ENCODE measurements around the gene RNF130.
"Not testable (repeated sequence)": the region's sequence is repeated elsewhere in the genome, so short reads cannot be mapped to it uniquely, and the experiment has no call there.

The RNF130 gene

GRCh38 chr5:179994583-179995323 lies 76.8 kb downstream of the RNF130 start:
- in situ Hi-C loops (cut with MboI; ENCODE audit: low pct_unique_long_range_greater_than_20kb, low sequenced_read_pairs): no loop called here
- DNase-seq: no peak

- in situ Hi-C loops (cut with MboI; ENCODE audit: low pct_unique_long_range_greater_than_20kb, low sequenced_read_pairs); DNase-seq: not testable (repeated sequence)
These were observed 78.7 kb downstream of the RNF130 start for GRCh38 chr5:179992855-179993254.

- in situ Hi-C loops (cut with MboI; ENCODE audit: low pct_unique_long_range_greater_than_20kb, low sequenced_read_pairs): no loop called here
- DNase-seq: no peak
These were observed 80.5 kb downstream of the RNF130 start for GRCh38 chr5:179991106-179991505.

GRCh38 chr5:179990525-179990924 lies 81.0 kb downstream of the RNF130 start:
- DNase-seq; in situ Hi-C loops (cut with MboI; ENCODE audit: low pct_unique_long_range_greater_than_20kb, low sequenced_read_pairs): not testable (repeated sequence)

- in situ Hi-C loops (cut with MboI; ENCODE audit: low pct_unique_long_range_greater_than_20kb, low sequenced_read_pairs): no loop called here
- no peak for DNase-seq
These were observed 85.2 kb downstream of the RNF130 start for GRCh38 chr5:179986328-179986727.

GRCh38 chr5:179981636-179982035 lies 89.9 kb downstream of the RNF130 start:
- DNase-seq: no peak
- in situ Hi-C loops (cut with MboI; ENCODE audit: low pct_unique_long_range_greater_than_20kb, low sequenced_read_pairs): no loop called here

- in situ Hi-C loops (cut with MboI; ENCODE audit: low pct_unique_long_range_greater_than_20kb, low sequenced_read_pairs): no loop called here
- no peak for DNase-seq
These were observed 90.8 kb downstream of the RNF130 start for GRCh38 chr5:179980767-179981166.

- in situ Hi-C loops (cut with MboI; ENCODE audit: low pct_unique_long_range_greater_than_20kb, low sequenced_read_pairs): no loop called here
- no peak for DNase-seq
These were observed 92.8 kb downstream of the RNF130 start for GRCh38 chr5:179978792-179979191.

- no peak for DNase-seq
- in situ Hi-C loops (cut with MboI; ENCODE audit: low pct_unique_long_range_greater_than_20kb, low sequenced_read_pairs): no loop called here
These were observed 95.8 kb downstream of the RNF130 start for GRCh38 chr5:179975713-179976134.

GRCh38 chr5:179974946-179975712 lies 96.4 kb downstream of the RNF130 start:
- in situ Hi-C loops (cut with MboI; ENCODE audit: low pct_unique_long_range_greater_than_20kb, low sequenced_read_pairs): no loop called here
- peak; percentile 77 for DNase-seq

- DNase-seq: no peak
- in situ Hi-C loops (cut with MboI; ENCODE audit: low pct_unique_long_range_greater_than_20kb, low sequenced_read_pairs): no loop called here
These were observed 97.2 kb downstream of the RNF130 start for GRCh38 chr5:179974246-179974945.

- no peak for DNase-seq
- in situ Hi-C loops (cut with MboI; ENCODE audit: low pct_unique_long_range_greater_than_20kb, low sequenced_read_pairs): no loop called here
These were observed 98.2 kb downstream of the RNF130 start for GRCh38 chr5:179973391-179973790.

GRCh38 chr5:179969110-179969509 lies 102.4 kb downstream of the RNF130 start:
- DNase-seq: no peak
- in situ Hi-C loops (cut with MboI; ENCODE audit: low pct_unique_long_range_greater_than_20kb, low sequenced_read_pairs): no loop called here

- no peak for DNase-seq
- in situ Hi-C loops (cut with MboI; ENCODE audit: low pct_unique_long_range_greater_than_20kb, low sequenced_read_pairs): no loop called here
These were observed 104.1 kb downstream of the RNF130 start for GRCh38 chr5:179967489-179967888.

GRCh38 chr5:179964015-179964414 lies 107.5 kb downstream of the RNF130 start:
- in situ Hi-C loops (cut with MboI; ENCODE audit: low pct_unique_long_range_greater_than_20kb, low sequenced_read_pairs): no loop called here
- DNase-seq: no peak

GRCh38 chr5:179963375-179963774 lies 108.2 kb downstream of the RNF130 start:
- in situ Hi-C loops (cut with MboI; ENCODE audit: low pct_unique_long_range_greater_than_20kb, low sequenced_read_pairs): no loop called here
- no peak for DNase-seq

- in situ Hi-C loops (cut with MboI; ENCODE audit: low pct_unique_long_range_greater_than_20kb, low sequenced_read_pairs): no loop called here
- DNase-seq: no peak
These were observed 111.2 kb downstream of the RNF130 start for GRCh38 chr5:179960204-179960831.

GRCh38 chr5:179959641-179960040 lies 111.9 kb downstream of the RNF130 start:
- DNase-seq: no peak
- in situ Hi-C loops (cut with MboI; ENCODE audit: low pct_unique_long_range_greater_than_20kb, low sequenced_read_pairs): no loop called here

- DNase-seq; in situ Hi-C loops (cut with MboI; ENCODE audit: low pct_unique_long_range_greater_than_20kb, low sequenced_read_pairs): not testable (repeated sequence)
These were observed 112.4 kb downstream of the RNF130 start for GRCh38 chr5:179959118-179959517.
